ENCODE measurements around the gene CPXM2. TPM values are rescaled to one million over a fixed set of nuclear protein-coding genes. Genes with fewer than 3 reads are reported as not detected.

CPXM2 gene
- total RNA-seq, 3 donors from 2014 or later (not counting 1 experiment from before 2014, with no cell fraction given) = not detected

GRCh38 chr10:123786306-123786705 is 105.3 kb downstream of the CPXM2 start:
- no peaks in the 10 kb centered on the region for H3K9me3 ChIP-seq (ENCODE audit: control insufficient read depth, insufficient read depth, low read length)
- H3K4me3 ChIP-seq (ENCODE audit: low read length) = no peak overlapping the region
- no peaks in the 10 kb centered on the region for H3K27me3 ChIP-seq (ENCODE audit: control insufficient read depth, insufficient read depth, low read length)
- Mint-ChIP-seq H3K4me1 (no peaks in the 10 kb centered on the region), H3K9me3 (no peaks in the 10 kb centered on the region), H3K36me3 (no peaks in the 10 kb centered on the region), H3K27ac (no peak overlapping the region), H3K27me3 (ENCODE audit: low read depth in 2 of 2) (peaks cover 32 to 56% of the 10 kb centered on the region in 2 donors), H3K4me3 (no peak overlapping the region)
- H3K36me3 ChIP-seq (ENCODE audit: control insufficient read depth, insufficient read depth, low read length) = no peaks in the 10 kb centered on the region
- no peak for TF ChIP-seq CTCF (IDR thresholded peaks at IDR 0.05)
- H3K27ac ChIP-seq (ENCODE audit: low read length) = no peak overlapping the region
- WGBS (ENCODE audit: insufficient coverage) = 94% methylated on average over 7 of the region's 7 CpGs
- H3K4me1 ChIP-seq (ENCODE audit: control insufficient read depth, insufficient read depth, low read length) = no peaks in the 10 kb centered on the region
- DNase-seq (no peak), ATAC-seq (no peak)
- intact Hi-C loops (cut with micrococcal nuclease) = no loop called here

GRCh38 chr10:123784646-123785045 is 107.0 kb downstream of the CPXM2 start:
- TF ChIP-seq CTCF (IDR thresholded peaks at IDR 0.05) = no peak
- H3K27me3 Mint-ChIP-seq (ENCODE audit: low read depth in 2 of 2) = peaks cover 40 to 64% of the 10 kb centered on the region in 2 donors

GRCh38 chr10:123784216-123784615 is 107.4 kb downstream of the CPXM2 start:
- peaks cover 40 to 66% of the 10 kb centered on the region in 2 donors for H3K27me3 Mint-ChIP-seq (ENCODE audit: low read depth in 2 of 2)
- WGBS (ENCODE audit: insufficient coverage) = 67% methylated on average over 3 of the region's 3 CpGs
- TF ChIP-seq CTCF (IDR thresholded peaks at IDR 0.05) = no peak
- H3K9me3 ChIP-seq (ENCODE audit: control insufficient read depth, insufficient read depth, low read length) = no peaks in the 10 kb centered on the region
- no peak overlapping the region for H3K4me3 Mint-ChIP-seq
- H3K27me3 ChIP-seq (ENCODE audit: control insufficient read depth, insufficient read depth, low read length) = no peaks in the 10 kb centered on the region
- intact Hi-C loops (cut with micrococcal nuclease) = no loop called here
- ATAC-seq (no peak), DNase-seq (no peak)
- no peak overlapping the region for H3K4me3 ChIP-seq (ENCODE audit: low read length)
- no peaks in the 10 kb centered on the region for H3K4me1 Mint-ChIP-seq
- no peak overlapping the region for H3K27ac Mint-ChIP-seq
- no peaks in the 10 kb centered on the region for H3K4me1 ChIP-seq (ENCODE audit: control insufficient read depth, insufficient read depth, low read length)
- H3K36me3 Mint-ChIP-seq = no peaks in the 10 kb centered on the region
- H3K27ac ChIP-seq (ENCODE audit: low read length) = no peak overlapping the region
- no peaks in the 10 kb centered on the region for H3K9me3 Mint-ChIP-seq
- H3K36me3 ChIP-seq (ENCODE audit: control insufficient read depth, insufficient read depth, low read length) = no peaks in the 10 kb centered on the region

More at GRCh38 chr10:123784646-123785045, 107.0 kb downstream of the CPXM2 start:
- Mint-ChIP-seq H3K36me3 (no peaks in the 10 kb centered on the region), H3K4me3 (no peak overlapping the region), H3K4me1 (no peaks in the 10 kb centered on the region), H3K27ac (no peak overlapping the region), H3K9me3 (no peaks in the 10 kb centered on the region)
- intact Hi-C loops (cut with micrococcal nuclease) = no loop called here
- WGBS (ENCODE audit: insufficient coverage) = 49% methylated on average over 7 of the region's 7 CpGs
- no peak for DNase-seq
- H3K4me1 ChIP-seq (ENCODE audit: control insufficient read depth, insufficient read depth, low read length) = no peaks in the 10 kb centered on the region
- no peaks in the 10 kb centered on the region for H3K36me3 ChIP-seq (ENCODE audit: control insufficient read depth, insufficient read depth, low read length)
- no peaks in the 10 kb centered on the region for H3K27me3 ChIP-seq (ENCODE audit: control insufficient read depth, insufficient read depth, low read length)
- no peak overlapping the region for H3K4me3 ChIP-seq (ENCODE audit: low read length)
- H3K27ac ChIP-seq (ENCODE audit: low read length) = no peak overlapping the region
- H3K9me3 ChIP-seq (ENCODE audit: control insufficient read depth, insufficient read depth, low read length) = no peaks in the 10 kb centered on the region
- no peak for ATAC-seq

GRCh38 chr10:123783296-123783695 is 108.3 kb downstream of the CPXM2 start:
- Mint-ChIP-seq H3K4me1 (no peaks in the 10 kb centered on the region), H3K27me3 (ENCODE audit: low read depth in 2 of 2) (peaks cover 42 to 75% of the 10 kb centered on the region in 2 donors), H3K27ac (no peak overlapping the region), H3K36me3 (no peaks in the 10 kb centered on the region), H3K4me3 (no peak overlapping the region), H3K9me3 (no peaks in the 10 kb centered on the region)
- WGBS (ENCODE audit: insufficient coverage) = 55% methylated on average over 3 of the region's 3 CpGs
- Histone ChIP-seq H3K4me3 (ENCODE audit: low read length) (no peak overlapping the region), H3K27ac (ENCODE audit: low read length) (no peak overlapping the region), H3K4me1 (ENCODE audit: control insufficient read depth, insufficient read depth, low read length) (no peaks in the 10 kb centered on the region), H3K27me3 (ENCODE audit: control insufficient read depth, insufficient read depth, low read length) (no peaks in the 10 kb centered on the region), H3K36me3 (ENCODE audit: control insufficient read depth, insufficient read depth, low read length) (no peaks in the 10 kb centered on the region), H3K9me3 (ENCODE audit: control insufficient read depth, insufficient read depth, low read length) (no peaks in the 10 kb centered on the region)
- intact Hi-C loops (cut with micrococcal nuclease) = no loop called here
- DNase-seq (no peak), ATAC-seq (no peak)
- no peak for TF ChIP-seq CTCF (IDR thresholded peaks at IDR 0.05)
